Peyer's patch (tissue), 4 donors: ENCODE results near the gene NCCRP1.

Source experiments
- CTCF ChIP-seq, 6 experiments: fragments of 450-650 bp in 4 of 6; fragments of 200-600 bp in 2 of 6; sonication (generic) in 1 of 6; IDR thresholded peaks; one replicate each; pipeline ENCODE4 v1.5.1; 2017 to 2019; ENCODE audit warnings: antibody characterized with exemption in 6 of 6, mild to moderate bottlenecking in 3 of 6, moderate library complexity in 1 of 6
- POLR2A ChIP-seq, 2 donors: fragments of 450-650 bp; IDR thresholded peaks; one replicate each; pipeline ENCODE4 v1.5.1; 2017; ENCODE audit warnings: antibody characterized with exemption in 2 of 2, mild to moderate bottlenecking in 2 of 2, moderate library complexity in 2 of 2

GRCh38 chr19:39205449-39205764 lies 8.6 kb downstream of the NCCRP1 start:
- TF ChIP-seq CTCF (IDR thresholded peaks at IDR 0.05) (no peak), POLR2A (IDR thresholded peaks at IDR 0.05) (no peak)
